Measurements from ENCODE around the gene TECPR2. TPM values are rescaled to one million over a fixed set of nuclear protein-coding genes. Genes with fewer than 3 reads are reported as not detected.

The TECPR2 gene
- total RNA-seq, 1 donor from 2014 or later: 24.5 TPM

DNA sequence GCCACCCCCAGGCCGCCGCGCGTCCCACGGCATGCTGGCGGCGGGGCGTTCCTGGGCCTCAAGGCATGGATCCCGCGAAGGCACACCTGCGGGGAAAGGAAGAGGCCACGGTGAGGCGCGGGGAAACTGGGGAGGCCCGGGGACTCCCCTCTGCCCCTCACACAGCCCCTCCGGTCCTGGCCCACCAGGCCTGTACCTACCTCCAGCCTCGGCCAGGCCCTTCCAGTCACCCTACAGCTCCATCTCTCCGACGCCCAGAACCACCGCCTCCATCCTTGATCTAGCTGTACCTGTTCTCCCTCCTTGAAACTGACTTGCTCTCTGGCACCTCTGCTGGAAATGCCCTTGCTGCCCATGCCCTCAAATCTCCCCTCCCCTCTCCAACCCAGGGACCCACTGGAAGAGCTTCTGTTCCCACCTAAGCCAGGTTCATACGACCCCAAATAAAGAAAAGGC, 145.1 kb downstream of the TECPR2 start:
- TF ChIP-seq, protein P1, sequence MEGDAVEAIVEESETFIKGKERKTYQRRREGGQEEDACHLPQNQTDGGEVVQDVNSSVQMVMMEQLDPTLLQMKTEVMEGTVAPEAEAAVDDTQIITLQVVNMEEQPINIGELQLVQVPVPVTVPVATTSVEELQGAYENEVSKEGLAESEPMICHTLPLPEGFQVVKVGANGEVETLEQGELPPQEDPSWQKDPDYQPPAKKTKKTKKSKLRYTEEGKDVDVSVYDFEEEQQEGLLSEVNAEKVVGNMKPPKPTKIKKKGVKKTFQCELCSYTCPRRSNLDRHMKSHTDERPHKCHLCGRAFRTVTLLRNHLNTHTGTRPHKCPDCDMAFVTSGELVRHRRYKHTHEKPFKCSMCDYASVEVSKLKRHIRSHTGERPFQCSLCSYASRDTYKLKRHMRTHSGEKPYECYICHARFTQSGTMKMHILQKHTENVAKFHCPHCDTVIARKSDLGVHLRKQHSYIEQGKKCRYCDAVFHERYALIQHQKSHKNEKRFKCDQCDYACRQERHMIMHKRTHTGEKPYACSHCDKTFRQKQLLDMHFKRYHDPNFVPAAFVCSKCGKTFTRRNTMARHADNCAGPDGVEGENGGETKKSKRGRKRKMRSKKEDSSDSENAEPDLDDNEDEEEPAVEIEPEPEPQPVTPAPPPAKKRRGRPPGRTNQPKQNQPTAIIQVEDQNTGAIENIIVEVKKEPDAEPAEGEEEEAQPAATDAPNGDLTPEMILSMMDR (IDR thresholded peaks at IDR 0.05; ENCODE audit: partially characterized antibody, unreplicated experiment): no peak
- H3K9me3 Mint-ChIP-seq (ENCODE audit: unreplicated experiment): peaks cover 2% of the 10 kb centered on the region
- DNase-seq: no peak
- peak overlapping the region; percentile 73 for H3K4me3 Mint-ChIP-seq (ENCODE audit: unreplicated experiment)
- H3K36me3 Mint-ChIP-seq (ENCODE audit: unreplicated experiment): no peaks in the 10 kb centered on the region
- peaks cover 10% of the 10 kb centered on the region for H3K27me3 Mint-ChIP-seq (ENCODE audit: unreplicated experiment)
- peaks cover 3% of the 10 kb centered on the region for H3K4me1 Mint-ChIP-seq (ENCODE audit: low read depth, unreplicated experiment)
- H3K27ac Mint-ChIP-seq (ENCODE audit: unreplicated experiment): peak overlapping the region; percentile 62

DNA sequence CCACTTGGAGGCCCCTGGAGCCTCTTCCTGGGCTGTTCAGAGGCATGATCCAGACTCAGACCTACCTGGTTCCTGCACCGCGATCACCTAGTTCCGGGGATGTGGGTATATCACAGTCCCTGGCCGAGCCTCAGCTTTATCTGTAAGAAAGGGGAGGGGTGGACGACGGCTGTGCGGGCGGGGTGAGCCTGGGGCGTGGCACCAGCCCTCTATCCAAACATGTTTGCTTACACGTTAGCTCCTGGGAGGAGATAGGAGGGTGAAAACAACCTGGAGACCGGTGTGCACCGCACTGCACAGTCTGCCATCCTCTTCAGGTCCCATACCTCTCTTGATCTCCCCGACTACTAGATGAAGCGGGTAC, 145.7 kb downstream of the TECPR2 start:
- Mint-ChIP-seq H3K4me1 (ENCODE audit: low read depth, unreplicated experiment) (peaks cover 3% of the 10 kb centered on the region), H3K36me3 (ENCODE audit: unreplicated experiment) (no peaks in the 10 kb centered on the region), H3K9me3 (ENCODE audit: unreplicated experiment) (peaks cover 2% of the 10 kb centered on the region), H3K27ac (ENCODE audit: unreplicated experiment) (no peak overlapping the region), H3K4me3 (ENCODE audit: unreplicated experiment) (no peak overlapping the region), H3K27me3 (ENCODE audit: unreplicated experiment) (peaks cover 10% of the 10 kb centered on the region)
- no peak for DNase-seq
- TF ChIP-seq, protein P1 (IDR thresholded peaks at IDR 0.05; ENCODE audit: partially characterized antibody, unreplicated experiment): no peak

- H3K27ac Mint-ChIP-seq (ENCODE audit: unreplicated experiment): no peak overlapping the region
- H3K36me3 Mint-ChIP-seq (ENCODE audit: unreplicated experiment): no peaks in the 10 kb centered on the region
- H3K4me3 Mint-ChIP-seq (ENCODE audit: unreplicated experiment): peak overlapping the region; percentile 74
- H3K9me3 Mint-ChIP-seq (ENCODE audit: unreplicated experiment): peaks cover 4% of the 10 kb centered on the region
- H3K4me1 Mint-ChIP-seq (ENCODE audit: low read depth, unreplicated experiment): peaks cover 9% of the 10 kb centered on the region
- TF ChIP-seq, protein P1 (IDR thresholded peaks at IDR 0.05; ENCODE audit: partially characterized antibody, unreplicated experiment): no peak
- H3K27me3 Mint-ChIP-seq (ENCODE audit: unreplicated experiment): peaks cover 10% of the 10 kb centered on the region
- no peak for DNase-seq
Measured at GRCh38 chr14:102508774-102509745, 146.3 kb downstream of the TECPR2 start.

GRCh38 chr14:102509746-102510615, 147.2 kb downstream of the TECPR2 start, which contains the start of gene ANKRD9:
ANKRD9 (minus strand) TSS chr14:102509776; CDS start chr14:102507889, 1,887 bp downstream.
- H3K9me3 Mint-ChIP-seq (ENCODE audit: unreplicated experiment): peaks cover 2% of the 10 kb centered on the region
- H3K4me3 Mint-ChIP-seq (ENCODE audit: unreplicated experiment): peak within 1 kb of the TSS; percentile 81
- peaks cover 9% of the 10 kb centered on the region for H3K4me1 Mint-ChIP-seq (ENCODE audit: low read depth, unreplicated experiment)

More at GRCh38 chr14:102509746-102510615, 147.2 kb downstream of the TECPR2 start, which contains the start of gene ANKRD9:
- peaks cover 10% of the 10 kb centered on the region for H3K27me3 Mint-ChIP-seq (ENCODE audit: unreplicated experiment)
- TF ChIP-seq, protein P1 (IDR thresholded peaks at IDR 0.05; ENCODE audit: partially characterized antibody, unreplicated experiment): no peak
- peak; percentile 92 for DNase-seq
- no peak within 1 kb of the TSS for H3K27ac Mint-ChIP-seq (ENCODE audit: unreplicated experiment)
- no peaks in the 10 kb centered on the region for H3K36me3 Mint-ChIP-seq (ENCODE audit: unreplicated experiment)
